HG03571 (cell line): ENCODE measurements around the gene MYT1.

Experiments used
- ATAC-seq: cut with Tn5 transposase; IDR thresholded peaks from one replicate; pipeline ENCODE4 v1.9.1; 2021; ENCODE audit not compliant: unreplicated experiment

The MYT1 gene

GRCh38 chr20:64242797-64243475, 78.7 kb downstream of the MYT1 start:
- ATAC-seq = no peak

- ATAC-seq = no peak
Measured at GRCh38 chr20:64244281-64244805, 80.1 kb downstream of the MYT1 start.

- no peak for ATAC-seq
Measured at GRCh38 chr20:64244870-64245603, 80.8 kb downstream of the MYT1 start.

GRCh38 chr20:64245746-64246595, 81.7 kb downstream of the MYT1 start:
- ATAC-seq = no peak

GRCh38 chr20:64246616-64247306, 82.5 kb downstream of the MYT1 start:
- no peak for ATAC-seq

GRCh38 chr20:64247307-64247618, 83.0 kb downstream of the MYT1 start:
- no peak for ATAC-seq

- no peak for ATAC-seq
Measured at GRCh38 chr20:64247970-64248841, 84.0 kb downstream of the MYT1 start.

- no peak for ATAC-seq
Measured at GRCh38 chr20:64250027-64250426, 85.8 kb downstream of the MYT1 start.

- no peak for ATAC-seq
Measured at GRCh38 chr20:64253000-64253383, 88.7 kb downstream of the MYT1 start.

- no peak for ATAC-seq
Measured at GRCh38 chr20:64253443-64253842, 89.2 kb downstream of the MYT1 start.

- no peak for ATAC-seq
Measured at GRCh38 chr20:64254156-64254555, 89.9 kb downstream of the MYT1 start.

GRCh38 chr20:64254571-64255360, 90.5 kb downstream of the MYT1 start:
- no peak for ATAC-seq

GRCh38 chr20:64255361-64256281, 91.4 kb downstream of the MYT1 start, which contains the start of gene PCMTD2:
Gene PCMTD2 (plus strand): TSS chr20:64255748. CDS start chr20:64259966, 4,218 bp downstream.
- ATAC-seq = peak; percentile 73

- no peak for ATAC-seq
Measured at GRCh38 chr20:64256282-64256935, 92.2 kb downstream of the MYT1 start.

GRCh38 chr20:64257107-64257757, 93.0 kb downstream of the MYT1 start:
- no peak for ATAC-seq

GRCh38 chr20:64258071-64258823, 94.0 kb downstream of the MYT1 start:
- no peak for ATAC-seq
